Left cardiac atrium (tissue), 2 donors: Measurements from ENCODE around the gene PATL1. TPM values are rescaled to one million over a fixed set of nuclear protein-coding genes. Genes with fewer than 3 reads are reported as not detected.

Experiments used
- microRNA-seq, 2 donors: library from miRNA; unstranded; fragments of <30 nt; microRNA quantifications; one replicate each; pipeline ENCODE4 v1.2.0, GENCODE V29; 2020
- total RNA-seq, 2 donors: library from RNA; stranded (reverse); fragmentation: NEBNext Ultra II Directional; extraction: Animal tissue kit (Norgen Biotek cat#: 25700); gene quantifications; one replicate each; pipeline ENCODE4 v1.2.1, GENCODE V29; 2021
- donor health status: DM: no; HTN: yes; CAD: no; lungs with severe emphysema.
- donor health status: DM: yes; HTN: yes; CAD: no.

PATL1 gene
- total RNA-seq, 2 donors from 2014 or later = 21.6 to 28.2 TPM

Small RNA genes lying within 50 kb of the gene (microRNA-seq; reads per million reads assigned to microRNA genes)
- 0 to 0.27 reads per million in 2 donors for gene MIR3162

Other genes starting within 250 kb of the PATL1 start
- gene OR5A2, start 242.6 kb downstream of the PATL1 start, total RNA-seq = not detected
- not detected for gene OR5A1, start 232.6 kb downstream of the PATL1 start, total RNA-seq
- not detected for gene OR4D6, start 212.1 kb downstream of the PATL1 start, total RNA-seq
- gene OR4D10, start 195.7 kb downstream of the PATL1 start, total RNA-seq = not detected
- gene OR4D11, start 165.5 kb downstream of the PATL1 start, total RNA-seq = not detected
- gene OR4D9, start 157.5 kb downstream of the PATL1 start, total RNA-seq = not detected
- 10 to 100 TPM; 31.7 to 37.8 TPM for gene OSBP, start 53.3 kb downstream of the PATL1 start, total RNA-seq
- gene OR10V1, start 44.8 kb upstream of the PATL1 start, total RNA-seq = not detected
- gene STX3, start 86.3 kb upstream of the PATL1 start, total RNA-seq = 10 to 100 TPM; 10.6 to 14.1 TPM
- gene MRPL16, start 141.7 kb upstream of the PATL1 start, total RNA-seq = 10 to 100 TPM; 61.2 to 70.4 TPM
- not detected for gene CBLIF, start 176.5 kb upstream of the PATL1 start, total RNA-seq
- not detected for gene TCN1, start 197.4 kb upstream of the PATL1 start, total RNA-seq
- gene OOSP3, start 209.7 kb upstream of the PATL1 start, total RNA-seq = not detected